HEK293T (cell line): Measurements from ENCODE around the gene TXNRD2.

ENCODE experiments used
- CTCF ChIA-PET: fragments of 350-600 bp; formaldehyde crosslinking; extraction: SDS; loops from one replicate; lab custom pipeline; 2021; ENCODE audit warnings: antibody characterized with exemption, inconsistent platforms; lab: Yijun Ruan, JAX
- POLR2A ChIA-PET: fragments of 350-600 bp; formaldehyde crosslinking; extraction: SDS; loops from one replicate; lab custom pipeline; 2020; ENCODE audit warnings: antibody characterized with exemption, inconsistent platforms; lab: Yijun Ruan, JAX
- DNase-seq: peaks from one replicate; pipeline ENCODE4 v3.0.0; 2012; ENCODE audit warnings: mixed read lengths; ENCODE audit errors: extremely low spot score
- ARNT ChIP-seq: fragments of 450-650 bp; IDR thresholded peaks from 2 replicates; pipeline ENCODE4 v1.6.1; 2017; ENCODE audit warnings: mild to moderate bottlenecking
- BHLHE40 ChIP-seq: fragments of 450-650 bp; IDR thresholded peaks from 2 replicates; pipeline ENCODE4 v1.6.1; 2016; ENCODE audit warnings: mild to moderate bottlenecking, moderate library complexity, borderline replicate concordance
- CTBP1 ChIP-seq: fragments of 450-650 bp; IDR thresholded peaks from 2 replicates; pipeline ENCODE4 v1.6.1; 2016; ENCODE audit warnings: borderline replicate concordance
- ELF4 ChIP-seq: fragments of 450-650 bp; IDR thresholded peaks from 2 replicates; pipeline ENCODE4 v1.6.1; 2017; ENCODE audit warnings: antibody characterized with exemption
- FOXA1 ChIP-seq: fragments of 450-650 bp; IDR thresholded peaks from 2 replicates; pipeline ENCODE4 v1.6.1; 2016; ENCODE audit warnings: mild to moderate bottlenecking
- FOXK2 ChIP-seq: fragments of 450-650 bp; IDR thresholded peaks from 2 replicates; pipeline ENCODE4 v1.6.1; 2016; ENCODE audit warnings: mild to moderate bottlenecking
- FOXM1 ChIP-seq: fragments of 450-650 bp; IDR thresholded peaks from 2 replicates; pipeline ENCODE4 v1.6.1; 2017; ENCODE audit warnings: mild to moderate bottlenecking, borderline replicate concordance
- HDGF ChIP-seq: fragments of 450-650 bp; IDR thresholded peaks from 2 replicates; pipeline ENCODE4 v1.6.1; 2017; ENCODE audit warnings: antibody characterized with exemption, borderline replicate concordance
- L3MBTL2 ChIP-seq: fragments of 450-650 bp; conservative IDR thresholded peaks from 2 replicates; pipeline ENCODE4 v1.6.1; 2016; ENCODE audit warnings: mild to moderate bottlenecking
- LEF1 ChIP-seq: fragments of 450-650 bp; IDR thresholded peaks from 2 replicates; pipeline ENCODE4 v1.6.1; 2017; ENCODE audit warnings: mild to moderate bottlenecking, borderline replicate concordance
- NFRKB ChIP-seq: fragments of 450-650 bp; IDR thresholded peaks from 2 replicates; pipeline ENCODE4 v1.6.1; 2016; ENCODE audit warnings: mild to moderate bottlenecking, moderate library complexity
- PKNOX1 ChIP-seq: fragments of 450-650 bp; IDR thresholded peaks from 2 replicates; pipeline ENCODE4 v1.6.1; 2016
- SP1 ChIP-seq: fragments of 450-650 bp; IDR thresholded peaks from 2 replicates; pipeline ENCODE4 v1.6.1; 2017
- SUZ12 ChIP-seq: fragments of 450-650 bp; IDR thresholded peaks from 2 replicates; pipeline ENCODE4 v1.6.1; 2016; ENCODE audit warnings: mild to moderate bottlenecking
- TARDBP ChIP-seq: fragments of 450-650 bp; IDR thresholded peaks from 2 replicates; pipeline ENCODE4 v1.6.1; 2016
- ZNF384 ChIP-seq: fragments of 450-650 bp; IDR thresholded peaks from 2 replicates; pipeline ENCODE4 v1.6.1; 2016

The TXNRD2 gene

DNA sequence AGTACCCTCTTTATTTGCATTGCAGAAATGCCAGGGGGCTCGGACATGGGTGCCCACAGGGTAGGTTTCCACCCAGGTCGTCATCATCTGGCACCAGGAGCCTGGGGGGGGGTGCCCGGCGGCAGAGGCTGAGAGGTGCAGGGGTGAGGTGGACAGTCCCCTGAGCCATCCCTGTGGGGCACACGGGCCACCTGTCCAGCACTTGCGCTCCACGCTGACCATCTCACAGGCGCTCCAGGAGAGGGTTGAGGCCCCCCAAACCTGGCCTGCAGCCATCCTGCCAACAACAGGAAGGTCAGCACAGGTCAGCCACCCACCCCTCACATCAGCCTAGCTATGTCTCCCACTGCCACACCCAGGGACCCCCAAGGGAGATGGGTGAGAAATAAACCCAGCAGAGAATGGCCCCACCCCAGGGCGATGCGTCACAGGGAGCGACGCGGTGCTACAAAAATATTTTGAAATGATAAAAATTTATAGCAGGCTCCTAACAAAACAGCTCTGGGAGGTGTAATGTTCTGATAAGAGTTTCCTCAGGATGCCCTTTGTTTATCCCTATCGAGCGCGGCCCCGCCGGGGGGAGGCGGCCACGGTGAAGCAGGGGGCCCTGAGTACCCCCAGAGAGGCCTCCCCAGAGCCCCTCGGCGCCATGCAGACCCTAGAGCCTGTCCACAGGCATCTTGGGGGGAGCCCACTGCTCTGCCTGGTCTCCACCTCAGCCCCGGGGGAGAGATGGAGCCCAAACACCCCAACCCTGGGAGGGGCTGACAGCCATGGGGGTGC, 65.9 kb downstream of the TXNRD2 start:
- 0 out of 2 replicates have a peak, but pooled peaks have one; percentile 1 for TF ChIP-seq HDGF
- TF ChIP-seq FOXA1 = no peak
- ChIA-PET POLR2A (interaction anchor here (2.0 kb wide), 1 partner anchor 21 kb away, joined by 16 read pairs; the partner anchor contains the start of genes GNB1L and RTL10), CTCF (no interaction called here)
- no peak for DNase-seq

GRCh38 chr22:19875061-19875530, 66.5 kb downstream of the TXNRD2 start:
- POLR2A ChIA-PET = interaction anchor here (2.0 kb wide), 1 partner anchor 20 kb away, joined by 16 read pairs; the partner anchor contains the start of genes GNB1L and RTL10
- DNase-seq = no peak
- no peak for TF ChIP-seq HDGF
- CTCF ChIA-PET = interaction anchor here (0.8 kb wide), 1 partner anchor 145 kb away, joined by 4 read pairs; no protein-coding TSS in a partner anchor

DNA sequence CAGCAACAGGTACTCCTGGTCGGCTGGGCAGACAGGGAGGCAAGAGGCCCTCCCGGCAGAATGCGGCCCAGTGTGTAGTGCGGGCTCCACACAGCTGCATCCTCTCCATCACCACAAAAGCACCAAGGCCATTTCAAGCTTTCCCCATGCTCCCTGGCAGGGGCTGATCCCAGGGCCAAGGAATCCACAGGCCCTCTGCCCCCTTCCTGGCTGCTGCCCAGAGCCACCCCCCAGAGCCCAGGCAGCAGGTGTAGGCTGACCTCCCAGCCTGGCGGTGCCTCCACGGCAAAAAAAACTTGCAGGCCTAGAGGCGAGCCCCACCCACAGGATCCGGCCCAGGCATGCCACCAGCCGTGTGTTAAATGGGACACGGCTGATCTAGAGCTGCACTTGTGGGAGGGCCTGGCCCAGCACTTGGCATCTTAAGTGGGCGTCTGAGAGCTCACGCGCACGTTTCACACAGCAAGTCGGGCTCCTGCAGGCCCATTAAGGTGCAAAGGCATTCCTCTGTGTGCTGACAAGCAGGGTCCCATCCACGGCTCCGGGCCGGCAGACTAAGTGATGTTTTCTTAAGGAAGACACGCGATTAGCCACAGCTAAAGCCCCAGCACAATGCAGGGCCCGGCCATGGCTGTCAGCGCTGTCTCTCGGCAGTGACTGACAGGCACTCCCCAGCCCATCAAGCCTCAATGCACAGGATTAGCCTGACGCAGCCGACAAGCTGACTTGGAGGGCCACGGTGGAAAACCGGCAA, 67.1 kb downstream of the TXNRD2 start:
- no peak for DNase-seq
- peak; percentile 81 for TF ChIP-seq PKNOX1
- TF ChIP-seq FOXM1 = no peak
- ChIA-PET POLR2A (interaction anchor here (2.0 kb wide), 1 partner anchor 20 kb away, joined by 16 read pairs; the partner anchor contains the start of genes GNB1L and RTL10), CTCF (interaction anchor here (0.8 kb wide), 1 partner anchor 144 kb away, joined by 4 read pairs; no protein-coding TSS in a partner anchor)

DNA sequence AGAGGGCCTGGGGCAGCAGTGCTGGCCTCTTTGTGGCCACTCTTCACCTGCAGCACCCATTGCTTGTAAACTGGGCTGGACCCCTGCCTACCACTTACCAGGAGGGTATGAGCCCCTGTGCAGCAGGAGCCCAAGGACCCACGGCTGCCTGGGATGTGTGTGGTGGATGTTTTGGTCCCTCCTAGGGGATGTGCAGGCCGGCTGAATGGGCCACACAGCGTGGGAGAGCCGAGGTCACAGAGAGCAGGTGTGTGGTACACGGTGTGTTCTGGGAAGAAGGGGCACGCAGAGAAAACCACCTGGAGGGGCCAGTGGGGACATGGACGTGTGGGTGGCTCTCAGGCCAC, 67.7 kb downstream of the TXNRD2 start:
- DNase-seq = no peak
- no peak for TF ChIP-seq ARNT
- TF ChIP-seq TARDBP = no peak
- no peak for TF ChIP-seq HDGF
- no peak for TF ChIP-seq BHLHE40
- no peak for TF ChIP-seq CTBP1
- no peak for TF ChIP-seq L3MBTL2
- no peak for TF ChIP-seq FOXA1
- no peak for TF ChIP-seq PKNOX1
- TF ChIP-seq FOXK2 = no peak
- no peak for TF ChIP-seq FOXM1
- TF ChIP-seq ZNF384 = no peak
- no peak for TF ChIP-seq NFRKB
- TF ChIP-seq SP1 = no peak
- no peak for TF ChIP-seq LEF1
- TF ChIP-seq SUZ12 = no peak
- ChIA-PET POLR2A (interaction anchor here (2.0 kb wide), 1 partner anchor 19 kb away, joined by 16 read pairs; the partner anchor contains the start of genes GNB1L and RTL10), CTCF (no interaction called here)

DNA sequence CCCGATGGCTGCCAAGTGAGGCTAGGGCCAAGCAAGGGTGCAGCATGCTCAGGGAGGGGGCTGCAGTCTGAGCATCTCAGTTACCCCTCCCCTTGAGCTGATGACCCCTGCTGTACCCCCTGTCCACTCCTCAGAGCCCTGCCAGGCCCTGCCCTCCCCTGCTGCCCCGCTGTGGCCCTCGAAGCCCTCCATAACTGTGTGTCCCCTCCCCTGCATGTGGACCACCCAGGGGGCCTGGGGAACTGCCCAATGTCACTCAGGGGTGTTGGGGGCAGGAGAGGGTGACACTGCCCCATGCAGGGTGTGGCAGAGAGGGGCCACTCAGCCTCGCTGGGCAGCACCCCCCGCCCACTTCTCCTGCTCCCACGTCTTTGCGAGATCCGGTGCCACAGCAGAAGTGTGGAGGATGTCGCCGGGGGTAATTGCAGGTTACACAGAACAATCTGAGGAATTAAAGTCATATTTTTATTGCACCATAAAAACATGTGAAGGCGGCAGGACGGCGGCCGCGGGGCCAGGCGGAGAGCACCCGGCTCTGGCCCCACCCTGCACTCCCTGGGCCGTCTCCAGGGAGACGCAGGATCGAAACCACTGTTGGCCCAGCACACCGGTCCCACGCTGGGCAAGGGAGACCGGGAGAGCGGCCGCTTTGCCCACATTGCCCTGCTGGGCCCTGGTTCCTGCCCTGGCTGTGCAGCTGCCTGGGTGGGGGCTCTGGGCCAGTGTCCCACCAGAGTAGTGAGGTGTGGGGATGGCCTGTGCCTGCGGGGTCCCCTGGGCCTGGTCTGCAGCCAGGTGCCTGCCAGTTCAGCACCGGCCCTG, 68.3 kb downstream of the TXNRD2 start:
- POLR2A ChIA-PET = interaction anchor here (2.0 kb wide), 1 partner anchor 18 kb away, joined by 16 read pairs; the partner anchor contains the start of genes GNB1L and RTL10
- CTCF ChIA-PET = no interaction called here
- no peak for DNase-seq
- no peak for TF ChIP-seq ARNT
- no peak for TF ChIP-seq FOXA1
- TF ChIP-seq PKNOX1 = no peak
- TF ChIP-seq HDGF = no peak
- TF ChIP-seq ELF4 = no peak
- no peak for TF ChIP-seq FOXM1
- TF ChIP-seq FOXK2 = no peak
- TF ChIP-seq SP1 = no peak
- no peak for TF ChIP-seq L3MBTL2
- no peak for TF ChIP-seq TARDBP
- TF ChIP-seq BHLHE40 = no peak
- TF ChIP-seq SUZ12 = no peak
- no peak for TF ChIP-seq NFRKB
- TF ChIP-seq ZNF384 = no peak
- no peak for TF ChIP-seq CTBP1
- no peak for TF ChIP-seq LEF1

- POLR2A ChIA-PET = no interaction called here
- no peak for DNase-seq
- CTCF ChIA-PET = no interaction called here
- no peak for TF ChIP-seq HDGF
- no peak for TF ChIP-seq FOXA1
- no peak for TF ChIP-seq ELF4
- TF ChIP-seq SP1 = no peak
- TF ChIP-seq ARNT = no peak
- no peak for TF ChIP-seq NFRKB
- no peak for TF ChIP-seq FOXM1
- TF ChIP-seq BHLHE40 = no peak
- no peak for TF ChIP-seq CTBP1
- TF ChIP-seq L3MBTL2 = no peak
- TF ChIP-seq ZNF384 = no peak
- no peak for TF ChIP-seq LEF1
- no peak for TF ChIP-seq PKNOX1
- TF ChIP-seq TARDBP = no peak
- no peak for TF ChIP-seq FOXK2
- no peak for TF ChIP-seq SUZ12
Measured at GRCh38 chr22:19872779-19873137, 68.9 kb downstream of the TXNRD2 start.
